Activated CD8-positive, alpha-beta T cell treated with anti-CD3 and anti-CD28 coated beads, Interleukin-2, amount 10 ng/mL, durations not matched to agents 7 days and 5 days (primary cell): ENCODE results near the gene SF3A2. TPM values are rescaled to one million over a fixed set of nuclear protein-coding genes. Genes with fewer than 3 reads are reported as not detected.
A peak's percentile ranks its signal among the peaks of the same experiment; 100 is the strongest.

Experiments used
- ATAC-seq: fragments of 150-1000 bp; cut with Tn5 transposase; one replicate; pipeline ENCODE4 v1.10.0; 2021; ENCODE audit warnings: moderate library complexity
- CTCF ChIA-PET: fragments of 350-600 bp; sonication (Branson Sonifier 250); formaldehyde crosslinking; loops from one replicate; lab custom pipeline; 2021; ENCODE audit warnings: antibody characterized with exemption; lab: Charles Lee
- POLR2A ChIA-PET: fragments of 350-600 bp; sonication (Branson Sonifier 250); formaldehyde crosslinking; loops from one replicate; lab custom pipeline; 2021; ENCODE audit warnings: antibody characterized with exemption; lab: Charles Lee
- DNase-seq: peaks from one replicate; pipeline ENCODE4 v3.0.0-alpha.2; 2020
- H3K27ac Mint-ChIP-seq: one replicate; pipeline ENCODE4 v1.8.0; 2021; ENCODE audit warnings: mild to moderate bottlenecking, mixed read lengths
- H3K27me3 Mint-ChIP-seq: one replicate; pipeline ENCODE4 v1.8.0; 2021; ENCODE audit warnings: low read depth, mixed read lengths
- H3K36me3 Mint-ChIP-seq: one replicate; pipeline ENCODE4 v1.8.0; 2021; ENCODE audit warnings: low read depth, mixed read lengths
- H3K4me1 Mint-ChIP-seq: one replicate; pipeline ENCODE4 v1.8.0; 2021; ENCODE audit warnings: low read depth, mixed read lengths
- H3K4me3 Mint-ChIP-seq: one replicate; pipeline ENCODE4 v1.8.0; 2021; ENCODE audit warnings: mild to moderate bottlenecking, mixed read lengths
- H3K9me3 Mint-ChIP-seq: one replicate; pipeline ENCODE4 v1.8.0; 2022; ENCODE audit warnings: mixed read lengths; ENCODE audit not compliant: insufficient read depth
- total RNA-seq, 2 experiments: library from RNA; stranded (reverse); gene quantifications; one replicate each; pipeline ENCODE4 v1.2.3, GENCODE V29; 2021

SF3A2 gene
- total RNA-seq, 2 experiments from 2014 or later, result 157 to 163 TPM

GRCh38 chr19:2245273-2245672 lies 8.6 kb downstream of the SF3A2 start:
- H3K27ac Mint-ChIP-seq, result no peak overlapping the region

GRCh38 chr19:2246014-2246620 lies 9.5 kb downstream of the SF3A2 start:
- no peak overlapping the region for H3K27ac Mint-ChIP-seq
- ATAC-seq (no peak), DNase-seq (no peak)
- ChIA-PET POLR2A (interaction anchor here (1.5 kb wide), 1 partner anchor 25 kb away, joined by 5 read pairs; no protein-coding TSS in a partner anchor), CTCF (no interaction called here)
- no peaks in the 10 kb centered on the region for H3K27me3 Mint-ChIP-seq
- H3K4me3 Mint-ChIP-seq, result no peak overlapping the region
- peaks cover 44% of the 10 kb centered on the region for H3K36me3 Mint-ChIP-seq
- peaks cover 19% of the 10 kb centered on the region for H3K4me1 Mint-ChIP-seq
- H3K9me3 Mint-ChIP-seq, result no peaks in the 10 kb centered on the region

More at GRCh38 chr19:2245273-2245672, 8.6 kb downstream of the SF3A2 start:
- Mint-ChIP-seq H3K9me3 (no peaks in the 10 kb centered on the region), H3K36me3 (peaks cover 52% of the 10 kb centered on the region), H3K4me1 (peaks cover 27% of the 10 kb centered on the region), H3K4me3 (no peak overlapping the region), H3K27me3 (no peaks in the 10 kb centered on the region)
- CTCF ChIA-PET, result no interaction called here
- ATAC-seq (no peak), DNase-seq (no peak)
- POLR2A ChIA-PET, result interaction anchor here (1.1 to 1.5 kb wide), 2 partner anchors 13 to 25 kb away, joined by 4 to 5 read pairs; no protein-coding TSS in a partner anchor

- Mint-ChIP-seq H3K27ac (no peak overlapping the region), H3K4me3 (no peak overlapping the region), H3K36me3 (peaks cover 38% of the 10 kb centered on the region), H3K27me3 (peaks cover 4% of the 10 kb centered on the region), H3K4me1 (peaks cover 15% of the 10 kb centered on the region), H3K9me3 (no peaks in the 10 kb centered on the region)
- POLR2A ChIA-PET, result interaction anchor here (1.5 kb wide), 1 partner anchor 24 kb away, joined by 5 read pairs; no protein-coding TSS in a partner anchor
- DNase-seq (no peak), ATAC-seq (no peak)
- CTCF ChIA-PET, result no interaction called here
Observed at GRCh38 chr19:2246801-2247361, 10.3 kb downstream of the SF3A2 start.

- CTCF ChIA-PET, result no interaction called here
- POLR2A ChIA-PET, result interaction anchor here (0.5 to 0.7 kb wide), 2 partner anchors 10 to 36 kb away, joined by 3 read pairs; no protein-coding TSS in a partner anchor
- DNase-seq (no peak), ATAC-seq (no peak)
- peaks cover 9% of the 10 kb centered on the region for H3K4me1 Mint-ChIP-seq
- H3K27me3 Mint-ChIP-seq, result peaks cover 6% of the 10 kb centered on the region
- H3K27ac Mint-ChIP-seq, result no peak overlapping the region
- no peaks in the 10 kb centered on the region for H3K9me3 Mint-ChIP-seq
- H3K4me3 Mint-ChIP-seq, result no peak overlapping the region
- peaks cover 33% of the 10 kb centered on the region for H3K36me3 Mint-ChIP-seq
Observed at GRCh38 chr19:2247433-2248101, 10.9 kb downstream of the SF3A2 start.

- no peaks in the 10 kb centered on the region for H3K9me3 Mint-ChIP-seq
- peaks cover 9% of the 10 kb centered on the region for H3K27me3 Mint-ChIP-seq
- DNase-seq (no peak), ATAC-seq (no peak)
- CTCF ChIA-PET, result no interaction called here
- POLR2A ChIA-PET, result interaction anchor here (0.7 to 0.9 kb wide), 2 partner anchors 11 to 22 kb away, joined by 3 read pairs; no protein-coding TSS in a partner anchor
- H3K4me3 Mint-ChIP-seq, result no peak overlapping the region
- peaks cover 8% of the 10 kb centered on the region for H3K4me1 Mint-ChIP-seq
- H3K36me3 Mint-ChIP-seq, result peaks cover 29% of the 10 kb centered on the region
- H3K27ac Mint-ChIP-seq, result no peak overlapping the region
Observed at GRCh38 chr19:2248136-2249009, 11.7 kb downstream of the SF3A2 start.

- no peak for ATAC-seq
- Mint-ChIP-seq H3K4me1 (peaks cover 12% of the 10 kb centered on the region), H3K36me3 (peaks cover 26% of the 10 kb centered on the region), H3K27ac (no peak within 1 kb of the TSS), H3K27me3 (peaks cover 13% of the 10 kb centered on the region), H3K4me3 (no peak within 1 kb of the TSS), H3K9me3 (no peaks in the 10 kb centered on the region)
- ChIA-PET POLR2A (interaction anchor here (0.5 to 1.4 kb wide), 3 partner anchors 9 to 1448 kb away, joined by 3 to 10 read pairs (median 3); no protein-coding TSS in a partner anchor), CTCF (interaction anchor here (1.0 kb wide), 1 partner anchor 13 kb away, joined by 3 read pairs; no protein-coding TSS in a partner anchor)
- DNase-seq, result no peak
Observed at GRCh38 chr19:2249010-2249866, 12.6 kb downstream of the SF3A2 start, which contains the start of gene AMH. TSS of gene AMH (plus strand) at chr19:2249323. CDS start at chr19:2249333, 10 bp downstream.

DNA sequence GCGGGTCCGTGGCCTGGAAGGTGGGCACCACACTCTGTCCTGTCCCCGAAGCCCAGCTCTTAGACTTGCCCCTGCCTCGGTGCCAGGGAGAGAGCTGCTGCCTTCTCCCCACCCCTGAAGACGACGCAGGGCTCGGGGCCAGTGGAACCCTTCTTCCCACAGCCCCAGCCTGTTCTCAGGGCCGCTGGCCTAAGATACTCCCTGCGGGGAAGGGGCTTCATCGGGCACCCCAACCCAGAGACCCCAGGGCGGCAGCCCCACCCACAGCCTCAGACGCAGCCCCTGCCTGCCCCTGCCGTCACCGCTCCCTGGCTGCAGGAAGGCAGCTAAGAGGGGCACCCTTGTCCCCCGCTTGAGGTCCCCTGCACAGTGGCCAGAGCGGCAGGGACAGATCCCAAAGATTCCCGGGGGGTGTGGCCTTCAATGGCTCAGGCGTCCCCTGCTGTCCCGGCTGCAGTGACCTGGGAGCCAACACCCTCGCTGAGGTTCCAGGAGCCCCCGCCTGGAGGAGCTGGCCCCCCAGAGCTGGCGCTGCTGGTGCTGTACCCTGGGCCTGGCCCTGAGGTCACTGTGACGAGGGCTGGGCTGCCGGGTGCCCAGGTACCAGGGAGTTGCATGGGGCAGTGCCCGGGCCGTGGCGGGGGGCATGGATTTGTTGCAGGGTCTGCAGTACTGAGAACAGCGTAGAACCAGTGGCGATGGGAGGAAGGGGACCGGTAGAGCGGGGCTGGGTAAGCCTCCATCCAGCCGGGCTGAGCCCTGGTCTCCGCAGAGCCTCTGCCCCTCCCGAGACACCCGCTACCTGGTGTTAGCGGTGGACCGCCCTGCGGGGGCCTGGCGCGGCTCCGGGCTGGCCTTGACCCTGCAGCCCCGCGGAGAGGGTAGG lies 13.5 kb downstream of the SF3A2 start:
- no peak for ATAC-seq
- Mint-ChIP-seq H3K36me3 (peaks cover 20% of the 10 kb centered on the region), H3K27ac (no peak overlapping the region), H3K27me3 (peaks cover 13% of the 10 kb centered on the region), H3K4me1 (peaks cover 12% of the 10 kb centered on the region), H3K4me3 (no peak overlapping the region), H3K9me3 (no peaks in the 10 kb centered on the region)
- DNase-seq, result no peak
- ChIA-PET CTCF (interaction anchor here (1.0 kb wide), 1 partner anchor 12 kb away, joined by 3 read pairs; no protein-coding TSS in a partner anchor), POLR2A (interaction anchor here (1.4 to 3.9 kb wide), 2 partner anchors 10 to 11 kb away, joined by 10 to 19 read pairs; no protein-coding TSS in a partner anchor)

DNA sequence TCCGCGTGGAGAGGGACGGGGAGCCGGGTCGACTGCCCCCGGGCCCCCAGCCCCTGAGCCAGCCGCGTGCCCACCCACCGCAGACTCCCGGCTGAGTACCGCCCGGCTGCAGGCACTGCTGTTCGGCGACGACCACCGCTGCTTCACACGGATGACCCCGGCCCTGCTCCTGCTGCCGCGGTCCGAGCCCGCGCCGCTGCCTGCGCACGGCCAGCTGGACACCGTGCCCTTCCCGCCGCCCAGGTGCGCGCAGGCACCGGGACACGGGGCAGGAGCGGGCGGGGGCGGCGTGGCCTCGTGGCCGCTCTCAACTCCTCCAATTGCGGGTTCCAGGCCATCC lies 14.1 kb downstream of the SF3A2 start:
- H3K4me3 Mint-ChIP-seq, result no peak overlapping the region
- POLR2A ChIA-PET, result interaction anchor here (3.9 kb wide), 1 partner anchor 12 kb away, joined by 19 read pairs; no protein-coding TSS in a partner anchor
- H3K4me1 Mint-ChIP-seq, result peaks cover 12% of the 10 kb centered on the region

GRCh38 chr19:2251106-2252054 lies 14.8 kb downstream of the SF3A2 start:
- no peak overlapping the region for H3K4me3 Mint-ChIP-seq
- ATAC-seq (peak; percentile 20), DNase-seq (no peak)
- no peak overlapping the region for H3K27ac Mint-ChIP-seq
- H3K4me1 Mint-ChIP-seq, result peaks cover 14% of the 10 kb centered on the region
- peaks cover 13% of the 10 kb centered on the region for H3K36me3 Mint-ChIP-seq
- H3K27me3 Mint-ChIP-seq, result peaks cover 13% of the 10 kb centered on the region
- no peaks in the 10 kb centered on the region for H3K9me3 Mint-ChIP-seq
- CTCF ChIA-PET, result interaction anchor here (2.7 to 4.3 kb wide), 2 partner anchors 10 to 12 kb away, joined by 11 to 22 read pairs; no protein-coding TSS in a partner anchor
- POLR2A ChIA-PET, result interaction anchor here (2.2 to 3.9 kb wide), 2 partner anchors 12 to 19 kb away, joined by 6 to 19 read pairs; no protein-coding TSS in a partner anchor

More for the DNA sequence above, 14.1 kb downstream of the SF3A2 start:
- Mint-ChIP-seq H3K36me3 (peaks cover 18% of the 10 kb centered on the region), H3K27ac (no peak overlapping the region), H3K9me3 (no peaks in the 10 kb centered on the region), H3K27me3 (peaks cover 13% of the 10 kb centered on the region)
- CTCF ChIA-PET, result no interaction called here
- no peak for DNase-seq
- no peak for ATAC-seq
